Transverse colon (tissue), 4 donors: Measurements from ENCODE around the gene MRPL33. TPM values are rescaled to one million over a fixed set of nuclear protein-coding genes. Genes with fewer than 3 reads are reported as not detected.

Source experiments
- DNase-seq: peaks from one replicate; pipeline ENCODE4 v3.0.0-alpha.2; 2019
- H3K27ac ChIP-seq, 4 donors: fragments of 200-600 bp; sonication (generic); 2 replicates each; pipeline ENCODE4 v1.5.1; 2016 to 2018; ENCODE audit warnings: inconsistent platforms in 4 of 4
- H3K27me3 ChIP-seq: fragments of 200-600 bp; sonication (generic); 2 replicates; pipeline ENCODE4 v1.5.1; 2017; ENCODE audit warnings: inconsistent platforms
- H3K36me3 ChIP-seq, 4 donors: fragments of 200-600 bp; sonication (generic); 2 replicates each; pipeline ENCODE4 v1.5.1; 2017 to 2019; ENCODE audit warnings: inconsistent platforms in 4 of 4
- H3K4me1 ChIP-seq, 4 donors: fragments of 200-600 bp; sonication (generic); 2 replicates each; pipeline ENCODE4 v1.5.1; 2017 to 2020; ENCODE audit warnings: inconsistent platforms in 4 of 4
- H3K4me3 ChIP-seq, 4 donors: fragments of 200-600 bp; sonication (generic); 1 replicate in 1 of 4; 2 replicates in 3 of 4; pipeline versions ENCODE4 v1.5.1 to v1.6.1; 2017 to 2019; ENCODE audit warnings: inconsistent platforms in 4 of 4
- H3K9me3 ChIP-seq, 2 donors: fragments of 200-600 bp; sonication (generic); 2 replicates each; pipeline ENCODE4 v1.5.1; 2017 to 2019; ENCODE audit warnings: inconsistent platforms in 2 of 2
- EP300 ChIP-seq: sonication (generic); formaldehyde crosslinking; IDR thresholded peaks from one replicate; pipeline ENCODE4 v1.6.1; 2017; ENCODE audit warnings: antibody characterized with exemption, low read depth
- POLR2A ChIP-seq: fragments of 450-650 bp; IDR thresholded peaks from one replicate; pipeline ENCODE4 v1.6.1; 2016; ENCODE audit warnings: antibody characterized with exemption, mild to moderate bottlenecking, moderate library complexity
- POLR2AphosphoS5 ChIP-seq, 3 donors: sonication (generic); formaldehyde crosslinking; IDR thresholded peaks; one replicate each; pipeline ENCODE4 v1.6.1; 2016; ENCODE audit warnings: antibody characterized with exemption in 3 of 3
- WGBS, 2 donors: methylation state at CpG; one replicate each; pipeline ENCODE4 v1.1.5; 2018; ENCODE audit warnings: low coverage in 1 of 2; 5-methylcytosine and 5-hydroxymethylcytosine counted together
- in situ Hi-C, 4 donors: fragments of 200-750 bp; cut with MboI; loops; one replicate each; pipeline versions ENCODE4 v1.15.0 to v1.15.1; 2017; ENCODE audit warnings: low sequenced_read_pairs in 3 of 4, low pct_ligation_motif_present in 1 of 4, low pct_unique_long_range_greater_than_20kb in 1 of 4
- intact Hi-C: fragments of 100-400 bp; cut with DNase I; formaldehyde crosslinking; loops from one replicate; pipeline ENCODE4 v1.15.1; 2023; ENCODE audit warnings: low total_unique reads
- total RNA-seq, 4 donors: library from RNA; depleted of rRNA; stranded (reverse); fragments of >200 nt; gene quantifications; one replicate each; pipeline ENCODE4 v1.1.0, GENCODE V29; 2016
- TF ChIP-seq, protein P1 (sequence below), 5 experiments: fragments of 200-600 bp in 3 of 5; fragments of 450-650 bp in 2 of 5; sonication (generic) in 3 of 5; IDR thresholded peaks; 1 replicate in 2 of 5; 2 replicates in 3 of 5; pipeline ENCODE4 v1.5.1; 2016 to 2017; ENCODE audit warnings: antibody characterized with exemption in 5 of 5, inconsistent platforms in 3 of 5, mild to moderate bottlenecking in 2 of 5, moderate library complexity in 1 of 5

The MRPL33 gene
- total RNA-seq, 4 donors from 2014 or later, result 7.2 to 89.4 (median 45.7) TPM

GRCh38 chr2:27808418-27808817 is 36.9 kb downstream of the MRPL33 start:
- WGBS, 2 donors, result 95% methylated on average over 2 of the region's 2 CpGs; no CpG with 5 or more reads in 1 of the 2 donors

GRCh38 chr2:27808984-27809383 is 37.5 kb downstream of the MRPL33 start:
- Histone ChIP-seq H3K27me3 (no peaks in the 10 kb centered on the region), H3K27ac (no peak overlapping the region), H3K4me3 (no peak overlapping the region), H3K9me3 (no peaks in the 10 kb centered on the region), H3K36me3 (no peaks in the 10 kb centered on the region), H3K4me1 (no peaks in the 10 kb centered on the region)
- in situ Hi-C loops (no loop called here), intact Hi-C loops (no loop called here)
- no peak for TF ChIP-seq EP300
- TF ChIP-seq, protein P1, sequence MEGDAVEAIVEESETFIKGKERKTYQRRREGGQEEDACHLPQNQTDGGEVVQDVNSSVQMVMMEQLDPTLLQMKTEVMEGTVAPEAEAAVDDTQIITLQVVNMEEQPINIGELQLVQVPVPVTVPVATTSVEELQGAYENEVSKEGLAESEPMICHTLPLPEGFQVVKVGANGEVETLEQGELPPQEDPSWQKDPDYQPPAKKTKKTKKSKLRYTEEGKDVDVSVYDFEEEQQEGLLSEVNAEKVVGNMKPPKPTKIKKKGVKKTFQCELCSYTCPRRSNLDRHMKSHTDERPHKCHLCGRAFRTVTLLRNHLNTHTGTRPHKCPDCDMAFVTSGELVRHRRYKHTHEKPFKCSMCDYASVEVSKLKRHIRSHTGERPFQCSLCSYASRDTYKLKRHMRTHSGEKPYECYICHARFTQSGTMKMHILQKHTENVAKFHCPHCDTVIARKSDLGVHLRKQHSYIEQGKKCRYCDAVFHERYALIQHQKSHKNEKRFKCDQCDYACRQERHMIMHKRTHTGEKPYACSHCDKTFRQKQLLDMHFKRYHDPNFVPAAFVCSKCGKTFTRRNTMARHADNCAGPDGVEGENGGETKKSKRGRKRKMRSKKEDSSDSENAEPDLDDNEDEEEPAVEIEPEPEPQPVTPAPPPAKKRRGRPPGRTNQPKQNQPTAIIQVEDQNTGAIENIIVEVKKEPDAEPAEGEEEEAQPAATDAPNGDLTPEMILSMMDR (IDR thresholded peaks at IDR 0.05), result no peak
- no peak for DNase-seq
- WGBS, 2 donors, result 96 to 100% methylated on average over 2 to 3 of the region's 3 CpGs

More at GRCh38 chr2:27808418-27808817, 36.9 kb downstream of the MRPL33 start:
- Histone ChIP-seq H3K27ac (no peak overlapping the region), H3K36me3 (no peaks in the 10 kb centered on the region), H3K9me3 (no peaks in the 10 kb centered on the region), H3K4me1 (no peaks in the 10 kb centered on the region), H3K27me3 (no peaks in the 10 kb centered on the region), H3K4me3 (no peak overlapping the region)
- intact Hi-C loops, result no loop called here
- no peak for DNase-seq
- TF ChIP-seq POLR2A (no peak), POLR2AphosphoS5 (IDR thresholded peaks at IDR 0.05) (no peak), EP300 (no peak)
- TF ChIP-seq, protein P1 (IDR thresholded peaks at IDR 0.05), result no peak
- in situ Hi-C loops, result no loop called here

- Histone ChIP-seq H3K9me3 (no peaks in the 10 kb centered on the region), H3K27me3 (no peaks in the 10 kb centered on the region), H3K27ac (peak overlapping the region in 1 of 4 donors; percentile 12), H3K4me1 (no peaks in the 10 kb centered on the region), H3K4me3 (no peak overlapping the region), H3K36me3 (no peaks in the 10 kb centered on the region)
- whole genome bisulfite sequencing, 2 donors, result 36 to 52% methylated on average over 2 to 3 of the region's 3 CpGs
- in situ Hi-C loops (no loop called here), intact Hi-C loops (no loop called here)
- no peak for DNase-seq
- TF ChIP-seq POLR2A (no peak), EP300 (no peak), POLR2AphosphoS5 (IDR thresholded peaks at IDR 0.05) (no peak)
- TF ChIP-seq, protein P1 (IDR thresholded peaks at IDR 0.05), result no peak
Measured at GRCh38 chr2:27809761-27810241, 38.3 kb downstream of the MRPL33 start.

GRCh38 chr2:27810455-27810854 is 38.9 kb downstream of the MRPL33 start:
- Histone ChIP-seq H3K9me3 (no peaks in the 10 kb centered on the region), H3K4me3 (no peak overlapping the region), H3K36me3 (no peaks in the 10 kb centered on the region), H3K27me3 (no peaks in the 10 kb centered on the region), H3K4me1 (peaks cover 0 to 5% (median 0%) of the 10 kb centered on the region in 4 donors), H3K27ac (peak overlapping the region in 1 of 4 donors; percentile 12)
- TF ChIP-seq POLR2AphosphoS5 (IDR thresholded peaks at IDR 0.05) (no peak), POLR2A (no peak), EP300 (no peak)
- TF ChIP-seq, protein P1 (IDR thresholded peaks at IDR 0.05), result no peak
- intact Hi-C loops (no loop called here), in situ Hi-C loops (no loop called here)
- 86 to 89% methylated on average over 3 of the region's 3 CpGs for WGBS, 2 donors
- no peak for DNase-seq
